Measurements from ENCODE around the gene DNAJC6. TPM values are rescaled to one million over a fixed set of nuclear protein-coding genes. Genes with fewer than 3 reads are reported as not detected.

The DNAJC6 gene
- polyA plus RNA-seq, 1 donor (not counting 4 experiments of a cell fraction or from before 2014, with no cell fraction given), result 7.7 TPM

GRCh38 chr1:65392497-65392896, 83.2 kb downstream of the DNAJC6 start:
- dilution Hi-C loops (cut with MboI; ENCODE audit: extremely low pct_ligation_motif_present, low sequenced_read_pairs), result no loop called here
- no peak for TF ChIP-seq EZH2 (IDR thresholded peaks at IDR 0.05; ENCODE audit: low read length)
- no peak for TF ChIP-seq CTCF (optimal IDR thresholded peaks at IDR 0.05 in 1 of 3, IDR thresholded peaks at IDR 0.05 in 1 of 3, conservative IDR thresholded peaks at IDR 0.05 in 1 of 3; ENCODE audit: extremely low read depth in 1 of 3, insufficient read depth in 2 of 3, low read length in 3 of 3)
- no peak overlapping the region for H3K9ac ChIP-seq (ENCODE audit: control insufficient read depth, extremely low read depth, insufficient read depth, low read length)

GRCh38 chr1:65393347-65393746, 84.0 kb downstream of the DNAJC6 start:
- no peak for FAIRE-seq
- Histone ChIP-seq H3K27ac (ENCODE audit: control insufficient read depth, insufficient read depth, low read length) (no peak overlapping the region), H3K36me3 (ENCODE audit: control insufficient read depth in 2 of 2, extremely low read depth in 1 of 2, insufficient read depth in 2 of 2, low read length in 2 of 2) (peaks cover 0 to 9% of the 10 kb centered on the region in 2 experiments), H3K4me2 (ENCODE audit: control insufficient read depth, extremely low read depth, insufficient read depth, low read depth, low read length) (peak overlapping the region; percentile 27), H2AFZ (ENCODE audit: control insufficient read depth, low read length) (no peak overlapping the region), H3K79me2 (ENCODE audit: control insufficient read depth, insufficient read depth, low read length) (no peaks in the 10 kb centered on the region), H3K9me1 (ENCODE audit: control insufficient read depth, extremely low read depth, insufficient read depth, low read length) (no peaks in the 10 kb centered on the region), H3K9me3 (ENCODE audit: control insufficient read depth, low read depth, low read length) (no peaks in the 10 kb centered on the region), H3K9ac (ENCODE audit: control insufficient read depth, extremely low read depth, insufficient read depth, low read length) (no peak overlapping the region), H3K4me1 (ENCODE audit: control insufficient read depth, extremely low read depth, insufficient read depth, low read length) (peaks cover 8% of the 10 kb centered on the region), H3K27me3 (ENCODE audit: control insufficient read depth, extremely low read depth, insufficient read depth, low read length) (no peaks in the 10 kb centered on the region), H3K4me3 (ENCODE audit: control insufficient read depth in 2 of 3, extremely low read depth in 1 of 3, insufficient read depth in 2 of 3, low read depth in 1 of 3, low read length in 3 of 3) (no peak overlapping the region), H4K20me1 (ENCODE audit: control insufficient read depth, extremely low read depth, insufficient read depth, low read length) (no peaks in the 10 kb centered on the region)
- TF ChIP-seq CTCF (optimal IDR thresholded peaks at IDR 0.05 in 1 of 3, IDR thresholded peaks at IDR 0.05 in 1 of 3, conservative IDR thresholded peaks at IDR 0.05 in 1 of 3; ENCODE audit: extremely low read depth in 1 of 3, insufficient read depth in 2 of 3, low read length in 3 of 3), result no peak
- no peak for TF ChIP-seq EZH2 (IDR thresholded peaks at IDR 0.05; ENCODE audit: low read length)
- dilution Hi-C loops (cut with MboI; ENCODE audit: extremely low pct_ligation_motif_present, low sequenced_read_pairs), result no loop called here
- no peak for DNase-seq (ENCODE audit: low read depth, low spot score)

More at GRCh38 chr1:65392497-65392896, 83.2 kb downstream of the DNAJC6 start:
- DNase-seq (ENCODE audit: low read depth, low spot score), result no peak
- peaks cover 8% of the 10 kb centered on the region for H3K4me1 ChIP-seq (ENCODE audit: control insufficient read depth, extremely low read depth, insufficient read depth, low read length)
- H2AFZ ChIP-seq (ENCODE audit: control insufficient read depth, low read length), result no peak overlapping the region
- no peak overlapping the region for H3K4me2 ChIP-seq (ENCODE audit: control insufficient read depth, extremely low read depth, insufficient read depth, low read depth, low read length)
- peaks cover 0 to 9% of the 10 kb centered on the region in 2 experiments for H3K36me3 ChIP-seq (ENCODE audit: control insufficient read depth in 2 of 2, extremely low read depth in 1 of 2, insufficient read depth in 2 of 2, low read length in 2 of 2)
- H3K4me3 ChIP-seq (ENCODE audit: control insufficient read depth in 2 of 3, extremely low read depth in 1 of 3, insufficient read depth in 2 of 3, low read depth in 1 of 3, low read length in 3 of 3), result no peak overlapping the region
- no peaks in the 10 kb centered on the region for H4K20me1 ChIP-seq (ENCODE audit: control insufficient read depth, extremely low read depth, insufficient read depth, low read length)
- H3K27me3 ChIP-seq (ENCODE audit: control insufficient read depth, extremely low read depth, insufficient read depth, low read length), result no peaks in the 10 kb centered on the region
- no peaks in the 10 kb centered on the region for H3K9me1 ChIP-seq (ENCODE audit: control insufficient read depth, extremely low read depth, insufficient read depth, low read length)
- H3K9me3 ChIP-seq (ENCODE audit: control insufficient read depth, low read depth, low read length), result no peaks in the 10 kb centered on the region
- no peak overlapping the region for H3K27ac ChIP-seq (ENCODE audit: control insufficient read depth, insufficient read depth, low read length)
- no peak for FAIRE-seq
- no peaks in the 10 kb centered on the region for H3K79me2 ChIP-seq (ENCODE audit: control insufficient read depth, insufficient read depth, low read length)

Data from keratinocyte (primary cell).